HG02938 (cell line): ENCODE data around the gene LMAN1.

Experiments
- ATAC-seq: cut with Tn5 transposase; IDR thresholded peaks from one replicate; pipeline ENCODE4 v1.9.1; 2021; ENCODE audit warnings: mild to moderate bottlenecking, moderate library complexity; ENCODE audit not compliant: unreplicated experiment

LMAN1 gene

DNA sequence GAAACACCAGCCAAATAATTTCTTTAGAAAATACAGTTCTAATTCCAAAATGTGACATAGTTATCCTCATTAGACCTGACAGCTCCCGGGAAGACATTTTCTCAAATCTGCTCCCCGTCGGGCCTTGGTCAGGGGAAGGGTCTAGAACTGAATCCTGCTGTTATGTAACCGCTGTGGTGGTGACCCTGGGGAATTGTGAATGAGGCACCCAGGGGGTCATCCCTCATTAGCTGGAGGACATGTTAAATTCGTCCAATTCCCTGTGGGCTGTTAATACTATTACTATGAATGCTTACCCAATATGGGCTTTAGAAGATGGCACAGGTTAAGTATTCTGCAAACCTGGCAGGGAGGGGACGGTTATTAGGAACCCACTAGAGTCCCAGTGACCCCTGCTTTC lies 52.4 kb downstream of the LMAN1 start:
- ATAC-seq: no peak

DNA sequence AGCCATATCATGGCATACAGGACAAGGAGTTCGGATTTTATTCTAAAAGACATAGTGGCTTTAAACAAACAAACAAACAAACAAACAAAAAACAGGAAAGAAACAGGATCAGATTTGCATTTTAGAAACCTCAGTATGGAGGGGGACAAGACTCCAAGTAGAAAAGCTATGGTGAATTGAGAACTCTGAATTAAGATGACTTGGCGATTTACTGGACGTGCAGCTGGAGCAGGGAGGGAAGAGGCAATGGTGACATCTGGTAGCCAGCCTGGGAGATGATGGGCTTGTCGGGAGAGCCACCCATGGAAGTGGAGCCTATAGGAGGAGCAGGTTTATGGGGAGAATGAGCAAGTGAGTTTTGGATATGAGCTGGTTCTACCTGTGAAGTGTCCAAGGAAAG lies 53.8 kb downstream of the LMAN1 start:
- ATAC-seq: no peak

DNA sequence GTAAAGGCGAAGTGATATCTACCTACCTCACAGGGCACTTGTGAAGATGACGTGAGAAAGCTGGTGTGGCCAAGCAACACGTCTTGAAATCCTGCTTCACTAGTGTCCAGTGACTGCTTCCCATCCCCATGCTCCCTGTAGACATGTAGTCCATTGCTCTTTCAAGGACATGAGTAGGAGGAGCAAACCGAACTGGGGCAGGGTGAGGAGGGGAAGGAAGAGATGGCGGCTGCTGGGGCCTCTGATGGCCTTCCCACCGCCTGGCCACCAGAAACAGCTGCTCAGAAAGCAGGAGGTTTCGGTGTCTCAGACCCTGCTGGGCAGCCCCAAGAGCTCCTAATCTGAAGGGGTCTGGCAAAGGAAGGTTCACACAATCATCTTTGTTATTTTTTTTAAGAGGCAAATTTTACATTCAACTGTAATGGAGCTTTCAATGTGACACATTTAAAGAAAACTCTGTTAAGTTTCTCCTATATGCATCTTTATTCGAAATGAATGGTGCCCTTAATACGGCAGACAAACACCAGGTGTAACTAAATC lies 55.3 kb downstream of the LMAN1 start:
- ATAC-seq: no peak

DNA sequence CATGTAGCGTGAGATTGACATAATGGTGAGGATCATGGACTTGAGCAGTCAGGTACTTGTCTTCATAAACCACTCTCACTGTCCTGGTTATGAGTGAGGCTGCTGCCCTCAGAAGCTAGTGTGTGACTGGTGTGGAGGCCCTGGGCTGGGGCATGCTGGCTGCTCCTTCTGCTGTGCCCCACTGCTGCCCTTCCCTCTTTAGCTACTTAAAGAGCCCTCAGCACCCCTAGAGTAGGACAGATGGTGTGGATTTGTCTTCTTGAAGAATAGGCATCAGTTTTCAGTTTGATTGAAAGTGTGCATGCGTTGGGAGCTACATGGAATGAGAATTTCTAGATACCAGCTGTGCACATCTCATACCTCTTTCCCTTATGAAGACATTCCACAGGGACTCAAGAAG lies 56.1 kb downstream of the LMAN1 start:
- no peak for ATAC-seq

- no peak for ATAC-seq
Observed at GRCh38 chr18:59301929-59302328, 57.1 kb downstream of the LMAN1 start.

GRCh38 chr18:59300676-59301285 lies 58.3 kb downstream of the LMAN1 start:
- no peak for ATAC-seq

GRCh38 chr18:59298871-59299270 lies 60.2 kb downstream of the LMAN1 start:
- ATAC-seq: no peak

- ATAC-seq: no peak
Observed at GRCh38 chr18:59293317-59293716, 65.7 kb downstream of the LMAN1 start.

DNA sequence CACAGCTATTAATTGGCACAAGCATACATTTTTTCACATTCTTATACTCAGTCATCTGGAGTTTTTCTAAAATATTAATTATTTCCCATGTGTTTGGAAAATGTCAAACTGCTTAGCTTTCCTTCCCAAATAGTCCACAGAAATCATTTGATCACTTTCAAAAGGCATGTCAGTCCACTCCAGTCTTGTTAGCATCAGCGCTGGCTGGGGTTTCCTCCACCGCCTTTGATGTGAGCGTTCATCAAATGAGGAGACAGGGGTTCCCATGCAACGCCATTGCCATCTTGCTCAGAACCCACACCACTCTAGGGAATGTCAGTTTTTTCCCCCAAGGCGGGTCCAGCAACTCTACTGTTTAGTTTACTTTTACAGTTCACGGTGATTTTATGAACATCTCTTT lies 72.7 kb downstream of the LMAN1 start:
- ATAC-seq: no peak

DNA sequence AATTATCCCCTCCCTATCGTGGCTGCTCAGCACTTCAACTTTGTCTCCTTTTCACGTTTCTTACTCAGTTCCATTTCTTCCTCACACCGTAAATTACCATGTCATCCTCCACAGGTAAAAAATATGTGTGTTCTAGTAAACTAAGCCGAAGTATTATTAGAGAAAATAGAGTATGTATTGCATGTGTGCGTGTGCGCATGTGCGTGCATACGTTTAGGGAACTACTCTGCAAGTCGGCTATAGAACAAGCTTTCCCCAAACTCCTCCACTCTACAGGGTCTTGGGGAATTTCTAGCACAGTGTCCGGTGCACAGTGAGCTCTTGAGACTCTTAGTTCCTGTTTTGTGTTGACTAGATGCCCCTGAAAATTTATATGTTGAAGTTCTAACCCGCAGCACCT lies 76.7 kb downstream of the LMAN1 start:
- no peak for ATAC-seq

DNA sequence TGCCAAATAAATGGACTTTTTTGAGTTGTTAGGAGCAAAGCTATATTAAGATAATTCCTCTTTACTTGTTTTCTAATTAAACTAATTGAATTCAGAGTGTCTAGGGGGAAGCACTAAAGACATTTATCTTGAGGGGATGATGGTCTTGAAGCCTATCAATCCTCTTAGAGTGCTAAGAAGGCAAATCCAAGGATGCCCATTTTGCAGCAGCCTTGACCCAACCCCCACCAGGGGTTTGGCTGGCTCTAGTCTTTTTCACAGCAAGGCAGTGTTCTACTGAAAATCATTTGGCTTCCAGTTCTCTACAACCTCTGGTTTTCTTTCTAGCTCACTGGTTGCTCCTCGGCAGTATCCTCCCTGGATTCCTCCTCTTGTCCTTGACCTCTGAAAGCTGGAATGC lies 79.3 kb downstream of the LMAN1 start:
- no peak for ATAC-seq

DNA sequence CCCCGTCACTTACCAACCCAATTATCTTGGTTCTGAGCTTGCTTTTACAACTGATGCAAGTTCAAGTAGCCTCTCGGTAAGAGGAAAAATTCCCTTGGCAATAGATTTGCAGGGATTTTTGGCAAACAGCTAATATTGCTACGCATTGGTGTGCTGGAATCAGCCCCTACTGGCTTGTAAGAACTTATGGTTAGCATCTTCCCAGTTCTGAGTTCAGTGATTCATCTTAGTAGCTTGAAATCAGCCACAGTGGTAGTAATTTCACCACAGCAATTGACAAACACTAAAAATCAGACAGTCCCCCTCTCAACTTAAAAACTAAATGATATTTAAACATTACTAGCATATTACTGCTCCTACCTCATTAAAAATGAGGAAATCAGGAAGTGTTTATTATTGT lies 79.9 kb downstream of the LMAN1 start:
- ATAC-seq: no peak

- no peak for ATAC-seq
Observed at GRCh38 chr18:59278793-59279192, 80.3 kb downstream of the LMAN1 start.
